Rectal smooth muscle tissue (tissue), 1 donor: Measurements from ENCODE around the gene PATL2.
"Not testable (repeated sequence)": the region's sequence is repeated elsewhere in the genome, so short reads cannot be mapped to it uniquely, and the experiment has no call there.

Source experiments
- H3K27ac ChIP-seq: one replicate; pipeline ENCODE4 v1.7.0; 2013; ENCODE audit warnings: low read depth, low read length, inconsistent platforms
- H3K27me3 ChIP-seq: one replicate; pipeline ENCODE4 v1.7.0; 2013; ENCODE audit warnings: low read length; ENCODE audit not compliant: control insufficient read depth, insufficient read depth
- H3K36me3 ChIP-seq: one replicate; pipeline ENCODE4 v1.7.0; 2013; ENCODE audit warnings: low read length; ENCODE audit not compliant: control insufficient read depth, insufficient read depth
- H3K4me1 ChIP-seq: one replicate; pipeline ENCODE4 v1.7.0; 2013; ENCODE audit warnings: low read length; ENCODE audit not compliant: control insufficient read depth, insufficient read depth
- H3K4me3 ChIP-seq: one replicate; pipeline ENCODE4 v1.7.0; 2013; ENCODE audit warnings: low read length
- H3K9ac ChIP-seq: one replicate; pipeline ENCODE4 v1.7.0; 2013; ENCODE audit warnings: low read length

PATL2 gene

GRCh38 chr15:44715797-44716334 is 4.7 kb upstream of the PATL2 start:
- no peak overlapping the region for H3K27ac ChIP-seq
- H3K9ac ChIP-seq, result no peak overlapping the region
- H3K27me3 ChIP-seq, result no peaks in the 10 kb centered on the region
- peaks cover 4% of the 10 kb centered on the region for H3K4me1 ChIP-seq
- peaks cover 31% of the 10 kb centered on the region for H3K36me3 ChIP-seq
- H3K4me3 ChIP-seq, result no peak overlapping the region

GRCh38 chr15:44715142-44715796 is 4.1 kb upstream of the PATL2 start:
- Histone ChIP-seq H3K27ac (no peak overlapping the region), H3K9ac (peak overlapping the region; percentile 10), H3K36me3 (peaks cover 31% of the 10 kb centered on the region), H3K27me3 (no peaks in the 10 kb centered on the region), H3K4me1 (peaks cover 4% of the 10 kb centered on the region), H3K4me3 (peak overlapping the region; percentile 32)

GRCh38 chr15:44713006-44713966 is 2.2 kb upstream of the PATL2 start:
- Histone ChIP-seq H3K36me3 (peaks cover 28% of the 10 kb centered on the region), H3K27me3 (no peaks in the 10 kb centered on the region), H3K9ac (peak overlapping the region; percentile 100), H3K27ac (peak overlapping the region; percentile 99), H3K4me1 (peaks cover 4% of the 10 kb centered on the region), H3K4me3 (peak overlapping the region; percentile 100)

- peak overlapping the region; percentile 100 for H3K4me3 ChIP-seq
- no peaks in the 10 kb centered on the region for H3K27me3 ChIP-seq
- peak overlapping the region; percentile 100 for H3K9ac ChIP-seq
- H3K36me3 ChIP-seq, result peaks cover 24% of the 10 kb centered on the region
- peaks cover 4% of the 10 kb centered on the region for H3K4me1 ChIP-seq
- peak overlapping the region; percentile 99 for H3K27ac ChIP-seq
Measured at GRCh38 chr15:44712346-44713005, 1.4 kb upstream of the PATL2 start.

- H3K4me3 ChIP-seq, result peak overlapping the region; percentile 100
- H3K36me3 ChIP-seq, result peaks cover 18% of the 10 kb centered on the region
- H3K4me1 ChIP-seq, result peaks cover 4% of the 10 kb centered on the region
- peak overlapping the region; percentile 100 for H3K9ac ChIP-seq
- no peaks in the 10 kb centered on the region for H3K27me3 ChIP-seq
- H3K27ac ChIP-seq, result peak overlapping the region; percentile 99
Measured at GRCh38 chr15:44711743-44712345, 721 bp upstream of the PATL2 start.

- H3K4me3 ChIP-seq, result peak overlapping the region; percentile 100
- H3K9ac ChIP-seq, result peak overlapping the region; percentile 100
- peaks cover 4% of the 10 kb centered on the region for H3K4me1 ChIP-seq
- H3K27me3 ChIP-seq, result no peaks in the 10 kb centered on the region
- H3K36me3 ChIP-seq, result peaks cover 6% of the 10 kb centered on the region
- H3K27ac ChIP-seq, result peak overlapping the region; percentile 99
Measured at GRCh38 chr15:44710236-44711095, 657 bp downstream of the PATL2 start.

- Histone ChIP-seq H3K36me3 (no peaks in the 10 kb centered on the region), H3K9ac (no peak overlapping the region), H3K27ac (no peak overlapping the region), H3K27me3 (no peaks in the 10 kb centered on the region), H3K4me1 (no peaks in the 10 kb centered on the region), H3K4me3 (no peak overlapping the region)
Measured at GRCh38 chr15:44706946-44707636, 4.0 kb downstream of the PATL2 start.

GRCh38 chr15:44706401-44706800 is 4.7 kb downstream of the PATL2 start:
- H3K4me3 ChIP-seq, result no peak overlapping the region
- H3K4me1 ChIP-seq, result no peaks in the 10 kb centered on the region
- H3K27me3 ChIP-seq, result no peaks in the 10 kb centered on the region
- H3K27ac ChIP-seq, result no peak overlapping the region
- H3K9ac ChIP-seq, result no peak overlapping the region
- H3K36me3 ChIP-seq, result no peaks in the 10 kb centered on the region

- Histone ChIP-seq H3K27ac (no peak overlapping the region), H3K4me1 (no peaks in the 10 kb centered on the region), H3K4me3 (no peak overlapping the region), H3K9ac (no peak overlapping the region), H3K27me3 (no peaks in the 10 kb centered on the region), H3K36me3 (no peaks in the 10 kb centered on the region)
Measured at GRCh38 chr15:44705986-44706385, 5.1 kb downstream of the PATL2 start.

- not testable (repeated sequence) for H3K4me1 ChIP-seq, H3K36me3 ChIP-seq, H3K27ac ChIP-seq, H3K4me3 ChIP-seq, H3K27me3 ChIP-seq, H3K9ac ChIP-seq
Measured at GRCh38 chr15:44700676-44701075, 10.4 kb downstream of the PATL2 start.

GRCh38 chr15:44698641-44699040 is 12.5 kb downstream of the PATL2 start:
- no peak overlapping the region for H3K9ac ChIP-seq

More at GRCh38 chr15:44698641-44699040, 12.5 kb downstream of the PATL2 start:
- H3K27ac ChIP-seq, result no peak overlapping the region
- H3K27me3 ChIP-seq, result no peaks in the 10 kb centered on the region
- no peaks in the 10 kb centered on the region for H3K4me1 ChIP-seq
- no peaks in the 10 kb centered on the region for H3K36me3 ChIP-seq
- H3K4me3 ChIP-seq, result no peak overlapping the region
